22Rv1 (cell line): ENCODE results near the gene TNFAIP3.

Experiments
- H3K27ac ChIP-seq: fragments of 450-650 bp; 2 replicates; pipeline ENCODE4 v1.5.1; 2017
- CTCF ChIP-seq: fragments of 450-650 bp; IDR thresholded peaks from 2 replicates; pipeline ENCODE4 v1.5.1; 2017; ENCODE audit warnings: mild to moderate bottlenecking
- ZFX ChIP-seq: fragments of 450-650 bp; IDR thresholded peaks from 2 replicates; pipeline ENCODE4 v1.6.1; 2017; ENCODE audit warnings: antibody characterized with exemption, borderline replicate concordance

Gene TNFAIP3

DNA sequence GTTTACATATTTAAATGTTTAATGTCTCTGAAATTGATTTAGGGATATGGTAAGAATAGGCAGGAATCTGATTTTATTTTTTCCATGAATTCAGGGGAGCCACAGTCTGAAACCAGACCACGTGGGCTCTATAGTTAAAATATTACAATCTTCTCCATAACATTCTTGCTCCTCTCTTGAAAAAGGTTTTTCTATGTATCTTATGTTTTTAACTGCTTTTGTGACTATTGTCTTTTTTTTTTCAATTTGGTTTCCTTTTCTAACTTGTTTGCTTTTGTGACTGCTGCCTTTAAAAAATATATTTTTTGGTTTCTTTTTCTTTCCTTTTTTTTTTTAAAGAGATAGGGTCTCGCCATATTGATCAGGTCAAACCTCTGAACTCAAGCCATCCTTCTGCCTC is 40.1 kb downstream of the TNFAIP3 start:
- no peak for TF ChIP-seq ZFX
- no peak for TF ChIP-seq CTCF
- H3K27ac ChIP-seq = no peak overlapping the region

DNA sequence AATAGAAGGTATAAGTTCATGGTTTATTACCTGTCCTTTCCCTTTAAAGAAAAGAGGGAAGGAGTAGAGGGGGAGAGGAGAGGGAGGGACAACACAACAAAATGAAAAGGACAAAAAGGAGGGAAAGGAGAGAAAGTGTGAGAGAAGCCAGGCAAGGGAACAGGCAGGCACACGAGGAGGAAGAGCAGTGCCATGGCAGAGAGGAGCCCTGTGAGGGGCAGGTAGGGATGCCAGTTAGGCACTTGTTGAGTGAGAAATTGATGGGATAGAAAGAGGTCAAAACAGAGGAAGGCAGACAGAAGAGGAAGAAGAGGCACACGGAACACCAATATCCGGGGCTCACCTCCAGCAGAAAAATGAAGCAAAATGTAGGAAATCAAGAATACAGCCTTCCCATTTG is 42.5 kb downstream of the TNFAIP3 start:
- TF ChIP-seq ZFX = no peak
- no peak for TF ChIP-seq CTCF
- no peak overlapping the region for H3K27ac ChIP-seq

GRCh38 chr6:137910424-137910834 is 43.4 kb downstream of the TNFAIP3 start:
- no peak overlapping the region for H3K27ac ChIP-seq
- TF ChIP-seq CTCF = no peak
- TF ChIP-seq ZFX = no peak

DNA sequence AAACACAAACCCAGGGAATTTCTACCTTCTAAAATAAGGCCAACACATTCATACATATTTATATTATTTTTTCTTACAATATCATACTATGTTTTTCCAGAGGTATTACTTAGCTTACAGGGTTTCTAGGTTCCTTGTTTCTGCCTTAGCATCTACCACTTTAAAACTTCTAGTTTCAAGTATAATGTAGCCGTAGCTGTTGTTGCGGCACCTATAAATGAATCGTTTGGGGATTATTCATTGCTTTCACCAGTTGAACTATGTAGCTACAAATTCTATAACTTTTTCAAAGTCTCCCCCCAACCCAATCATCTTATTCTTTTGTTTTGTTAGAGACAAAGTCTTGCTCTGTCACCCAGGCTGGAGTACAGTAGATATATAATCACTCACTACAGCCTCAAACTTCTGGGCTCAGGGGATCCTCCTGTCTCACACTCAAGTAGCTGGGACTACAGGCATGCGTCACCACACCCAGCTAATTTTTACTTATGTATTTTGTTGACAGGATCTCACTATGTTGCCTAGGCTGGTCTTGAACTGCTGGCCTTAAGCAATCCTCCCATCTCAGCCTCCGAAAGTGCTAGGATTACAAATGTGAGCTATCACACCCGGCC is 43.9 kb downstream of the TNFAIP3 start:
- no peak for TF ChIP-seq ZFX
- TF ChIP-seq CTCF = no peak
- no peak overlapping the region for H3K27ac ChIP-seq

GRCh38 chr6:137911675-137912191 is 44.7 kb downstream of the TNFAIP3 start:
- H3K27ac ChIP-seq = no peak overlapping the region
- TF ChIP-seq ZFX (no peak), CTCF (no peak)

GRCh38 chr6:137912813-137913212 is 45.8 kb downstream of the TNFAIP3 start:
- TF ChIP-seq CTCF (no peak), ZFX (no peak)
- no peak overlapping the region for H3K27ac ChIP-seq

- TF ChIP-seq ZFX (no peak), CTCF (no peak)
- no peak overlapping the region for H3K27ac ChIP-seq
Observed at GRCh38 chr6:137913434-137913833, 46.4 kb downstream of the TNFAIP3 start.
